ENCODE results near the gene DOK5. TPM values are rescaled to one million over a fixed set of nuclear protein-coding genes. Genes with fewer than 3 reads are reported as not detected.

The DOK5 gene
- total and polyA plus RNA-seq, 2 of the 8 experiments (the other 6 are each of a cell fraction or from before 2014, with no cell fraction given) = 8.9 to 15.0 TPM

- TF ChIP-seq SIN3A (conservative IDR thresholded peaks at IDR 0.05 in 1 of 2, IDR thresholded peaks at IDR 0.05 in 1 of 2; ENCODE audit: low read depth in 1 of 2, low read length in 2 of 2) (no peak), SP1 (IDR thresholded peaks at IDR 0.05; ENCODE audit: low read depth, low read length) (no peak)
Observed at GRCh38 chr20:54643761-54644160, 168.4 kb downstream of the DOK5 start (continued).
